Neural crest cell (in vitro differentiated cells): ENCODE data around the gene ESR2. TPM values are rescaled to one million over a fixed set of nuclear protein-coding genes. Genes with fewer than 3 reads are reported as not detected.
"Not testable (repeated sequence)": the region's sequence is repeated elsewhere in the genome, so short reads cannot be mapped to it uniquely, and the experiment has no call there.

Experiments
- DNase-seq: peaks from one replicate; pipeline ENCODE4 v3.0.0; 2021; ENCODE audit warnings: low read depth, mixed read lengths, low spot score
- H3K27ac Mint-ChIP-seq: one replicate; pipeline ENCODE4 v1.8.0; 2021; ENCODE audit warnings: mild to moderate bottlenecking, mixed read lengths; ENCODE audit not compliant: unreplicated experiment
- H3K27me3 Mint-ChIP-seq: 2 replicates; pipeline ENCODE4 v1.8.0; 2021; ENCODE audit warnings: low read depth, mild to moderate bottlenecking, mixed read lengths
- H3K36me3 Mint-ChIP-seq: 2 replicates; pipeline ENCODE4 v1.8.0; 2021; ENCODE audit warnings: low read depth, mild to moderate bottlenecking, mixed read lengths
- H3K4me1 Mint-ChIP-seq: 2 replicates; pipeline ENCODE4 v1.8.0; 2021; ENCODE audit warnings: mixed read lengths
- H3K4me3 Mint-ChIP-seq: one replicate; pipeline ENCODE4 v1.8.0; 2021; ENCODE audit warnings: mild to moderate bottlenecking, mixed read lengths
- H3K9me3 Mint-ChIP-seq: 2 replicates; pipeline ENCODE4 v1.8.0; 2021; ENCODE audit warnings: mixed read lengths
- total RNA-seq: library from RNA; stranded (reverse); gene quantifications from 2 replicates; pipeline ENCODE4 v1.2.1, GENCODE V29; 2021
- TF ChIP-seq, protein P1 (sequence below): fragments of 200-600 bp; sonication (generic); conservative IDR thresholded peaks from 2 replicates; pipeline ENCODE4 v1.5.0; 2021; ENCODE audit warnings: antibody characterized with exemption, mild to moderate bottlenecking

Gene ESR2
- total RNA-seq, 1 donor from 2014 or later, result 0.33 TPM

DNA sequence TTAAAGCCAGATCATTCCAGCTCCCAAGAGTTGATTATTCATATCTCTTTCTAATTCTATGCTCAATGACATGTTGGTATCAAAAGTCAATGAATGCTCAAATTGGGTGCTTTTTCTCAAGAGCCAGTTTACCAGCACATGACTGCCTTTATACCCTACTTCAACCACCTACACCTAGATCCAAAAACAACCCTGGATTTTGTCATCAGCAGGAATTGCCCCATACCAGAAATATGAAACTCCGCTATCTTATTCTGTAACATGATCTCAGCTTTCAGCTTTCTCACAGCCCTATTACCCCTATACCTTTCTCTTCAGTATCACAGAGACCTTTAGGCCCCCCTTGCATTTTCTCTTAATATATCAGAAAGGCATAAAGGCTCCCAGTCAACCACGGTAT, 32.3 kb upstream of the ESR2 start:
- H3K27me3 Mint-ChIP-seq, result no peaks in the 10 kb centered on the region
- H3K4me1 Mint-ChIP-seq, result no peaks in the 10 kb centered on the region
- H3K27ac Mint-ChIP-seq, result no peak overlapping the region
- peaks cover 7% of the 10 kb centered on the region for H3K9me3 Mint-ChIP-seq
- no peaks in the 10 kb centered on the region for H3K36me3 Mint-ChIP-seq
- H3K4me3 Mint-ChIP-seq, result no peak overlapping the region
- TF ChIP-seq, protein P1, sequence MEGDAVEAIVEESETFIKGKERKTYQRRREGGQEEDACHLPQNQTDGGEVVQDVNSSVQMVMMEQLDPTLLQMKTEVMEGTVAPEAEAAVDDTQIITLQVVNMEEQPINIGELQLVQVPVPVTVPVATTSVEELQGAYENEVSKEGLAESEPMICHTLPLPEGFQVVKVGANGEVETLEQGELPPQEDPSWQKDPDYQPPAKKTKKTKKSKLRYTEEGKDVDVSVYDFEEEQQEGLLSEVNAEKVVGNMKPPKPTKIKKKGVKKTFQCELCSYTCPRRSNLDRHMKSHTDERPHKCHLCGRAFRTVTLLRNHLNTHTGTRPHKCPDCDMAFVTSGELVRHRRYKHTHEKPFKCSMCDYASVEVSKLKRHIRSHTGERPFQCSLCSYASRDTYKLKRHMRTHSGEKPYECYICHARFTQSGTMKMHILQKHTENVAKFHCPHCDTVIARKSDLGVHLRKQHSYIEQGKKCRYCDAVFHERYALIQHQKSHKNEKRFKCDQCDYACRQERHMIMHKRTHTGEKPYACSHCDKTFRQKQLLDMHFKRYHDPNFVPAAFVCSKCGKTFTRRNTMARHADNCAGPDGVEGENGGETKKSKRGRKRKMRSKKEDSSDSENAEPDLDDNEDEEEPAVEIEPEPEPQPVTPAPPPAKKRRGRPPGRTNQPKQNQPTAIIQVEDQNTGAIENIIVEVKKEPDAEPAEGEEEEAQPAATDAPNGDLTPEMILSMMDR, result no peak
- no peak for DNase-seq

DNA sequence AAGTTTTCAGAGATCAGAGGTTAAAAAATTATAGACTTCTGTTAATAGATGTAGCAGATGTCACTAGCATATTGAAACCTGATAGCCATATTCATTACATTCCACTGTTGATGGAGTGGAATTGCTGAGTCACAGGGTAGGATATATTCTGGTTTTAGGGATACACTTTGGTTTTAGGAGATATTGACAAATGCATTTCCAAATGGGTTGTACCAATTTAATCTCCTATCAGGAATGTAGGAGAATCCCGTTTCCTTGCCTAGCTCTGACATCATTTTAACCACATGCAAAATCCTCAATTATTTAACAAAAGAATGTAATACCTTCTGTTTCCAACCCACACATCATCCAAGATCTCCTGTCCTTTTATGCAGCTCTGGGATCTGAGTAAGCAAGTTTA, 30.7 kb upstream of the ESR2 start:
- Mint-ChIP-seq H3K9me3 (peaks cover 3% of the 10 kb centered on the region), H3K36me3 (no peaks in the 10 kb centered on the region), H3K4me1 (no peaks in the 10 kb centered on the region), H3K4me3 (no peak overlapping the region), H3K27ac (no peak overlapping the region), H3K27me3 (no peaks in the 10 kb centered on the region)
- TF ChIP-seq, protein P1, result no peak
- no peak for DNase-seq

DNA sequence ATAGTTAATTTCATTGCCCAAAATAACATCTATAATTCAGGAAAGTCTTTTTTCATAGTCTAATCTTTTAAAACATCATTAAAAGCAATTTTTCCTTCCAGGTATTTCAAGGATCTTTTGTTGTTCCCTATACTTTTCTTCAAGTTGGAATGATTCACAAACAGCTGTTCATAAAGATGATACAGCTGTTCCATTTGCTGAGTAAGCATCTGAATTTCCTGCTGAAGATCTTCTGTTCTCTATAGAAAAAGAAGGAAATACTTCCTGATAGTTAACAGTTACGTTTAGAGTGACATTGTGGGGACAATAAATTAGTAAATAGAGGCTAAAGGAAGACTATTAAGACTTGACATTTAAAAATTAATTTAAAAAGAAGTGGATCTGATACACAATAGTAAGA, 30.3 kb upstream of the ESR2 start:
- H3K27me3 Mint-ChIP-seq, result no peaks in the 10 kb centered on the region

DNA sequence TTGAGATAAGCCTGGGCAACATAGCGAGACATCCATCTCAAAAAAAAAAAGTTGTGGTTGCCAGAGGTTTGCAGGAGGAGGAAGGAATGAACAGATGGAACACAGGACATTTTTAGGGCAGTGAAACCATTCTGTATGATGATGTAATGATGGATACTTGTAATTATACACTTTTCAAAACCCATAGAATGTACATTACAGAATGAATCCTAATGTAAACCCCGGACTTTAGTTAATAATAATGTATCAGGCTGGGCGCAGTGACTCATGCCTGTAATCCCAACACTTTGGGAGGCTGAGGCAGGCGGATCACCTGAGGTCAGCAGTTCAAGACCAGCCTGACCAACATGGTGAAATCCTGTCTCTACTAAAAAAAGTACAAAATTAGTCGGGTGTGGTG, 26.2 kb upstream of the ESR2 start:
- H3K9me3 Mint-ChIP-seq, H3K4me1 Mint-ChIP-seq, H3K27me3 Mint-ChIP-seq, H3K4me3 Mint-ChIP-seq, DNase-seq, H3K27ac Mint-ChIP-seq, H3K36me3 Mint-ChIP-seq: not testable (repeated sequence)

More for the DNA sequence above, 30.3 kb upstream of the ESR2 start:
- H3K36me3 Mint-ChIP-seq, result no peaks in the 10 kb centered on the region
- no peak overlapping the region for H3K4me3 Mint-ChIP-seq
- no peaks in the 10 kb centered on the region for H3K4me1 Mint-ChIP-seq
- no peak overlapping the region for H3K27ac Mint-ChIP-seq
- no peak for DNase-seq
- TF ChIP-seq, protein P1, result no peak
- H3K9me3 Mint-ChIP-seq, result peaks cover 3% of the 10 kb centered on the region

DNA sequence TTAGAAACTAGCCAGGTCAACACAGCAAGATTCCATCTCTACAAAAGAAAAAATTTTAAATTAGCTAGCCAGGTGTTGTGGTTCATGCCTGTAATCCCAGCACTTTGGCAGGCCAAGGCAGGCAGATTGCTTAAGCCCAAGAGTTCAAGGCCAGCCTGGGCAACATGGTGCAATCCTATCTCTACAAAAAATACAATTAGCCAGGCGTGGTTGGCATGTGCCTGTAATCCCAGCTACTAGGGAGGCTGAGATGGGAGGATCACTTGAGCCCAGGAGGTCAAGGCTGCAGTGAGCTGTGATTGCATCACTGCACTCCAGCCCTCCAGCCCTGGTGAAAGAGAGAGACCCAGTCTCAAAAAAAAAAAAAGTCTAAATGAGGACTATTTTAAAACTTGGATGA, 24.5 kb upstream of the ESR2 start:
- H3K36me3 Mint-ChIP-seq, H3K27me3 Mint-ChIP-seq, H3K9me3 Mint-ChIP-seq, H3K4me3 Mint-ChIP-seq, H3K4me1 Mint-ChIP-seq, H3K27ac Mint-ChIP-seq, DNase-seq: not testable (repeated sequence)

DNA sequence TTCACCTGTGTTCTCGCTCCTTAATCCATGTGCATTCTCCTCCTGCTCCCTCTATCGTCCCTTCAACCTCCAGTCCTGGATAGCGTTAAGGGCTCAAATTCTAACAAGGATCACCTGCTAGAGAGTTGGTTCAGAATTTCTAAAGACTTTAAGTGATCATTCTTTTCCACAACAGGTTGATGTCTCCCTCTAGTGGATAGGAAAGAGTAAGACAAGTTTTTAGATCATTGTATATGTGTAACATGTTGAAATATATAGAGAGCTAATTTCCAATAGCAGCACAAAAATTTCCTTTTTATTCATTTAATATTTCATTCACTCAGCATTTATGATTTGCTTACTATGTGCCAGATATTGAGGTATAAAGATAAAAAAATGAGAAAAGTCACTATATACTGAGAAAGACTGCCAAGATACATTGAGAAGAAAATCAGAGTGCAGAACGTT, 9.3 kb upstream of the ESR2 start:
- Mint-ChIP-seq H3K9me3 (no peaks in the 10 kb centered on the region), H3K27me3 (peaks cover 9% of the 10 kb centered on the region), H3K27ac (no peak overlapping the region), H3K4me3 (no peak overlapping the region), H3K4me1 (peaks cover 4% of the 10 kb centered on the region), H3K36me3 (no peaks in the 10 kb centered on the region)
- DNase-seq, result no peak
- TF ChIP-seq, protein P1, result peak; percentile 89

DNA sequence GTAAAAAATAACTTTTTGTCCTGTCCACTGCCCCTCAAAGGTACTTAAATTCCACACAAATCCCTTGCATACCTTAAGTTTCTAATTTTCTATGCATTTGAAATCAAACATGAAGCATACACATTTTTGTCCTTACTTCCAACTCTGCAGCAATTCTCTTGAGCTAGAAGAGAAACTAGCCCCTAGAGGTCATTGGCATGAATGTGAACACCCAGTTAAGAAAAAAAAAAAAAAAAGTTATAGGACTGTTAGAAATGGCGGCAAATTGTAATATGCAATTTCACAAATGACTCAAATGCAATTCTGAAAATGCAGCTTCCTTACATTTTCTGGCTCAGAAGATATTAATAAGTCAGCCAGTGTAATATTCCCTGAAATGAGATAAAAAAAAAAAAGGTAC, 4.6 kb upstream of the ESR2 start:
- Mint-ChIP-seq H3K4me1 (peaks cover 9% of the 10 kb centered on the region), H3K4me3 (no peak overlapping the region), H3K27me3 (peaks cover 47% of the 10 kb centered on the region), H3K27ac (no peak overlapping the region), H3K9me3 (no peaks in the 10 kb centered on the region), H3K36me3 (no peaks in the 10 kb centered on the region)
- TF ChIP-seq, protein P1, result peak; percentile 34
- no peak for DNase-seq
